WTC11 (cell line): Measurements from ENCODE around the gene CACNG7. TPM values are rescaled to one million over a fixed set of nuclear protein-coding genes. Genes with fewer than 3 reads are reported as not detected.
A peak's percentile ranks its signal among the peaks of the same experiment; 100 is the strongest.

Experiments used
- ATAC-seq: fragments of 200-7000 bp; cut with Tn5 transposase; 2 replicates; pipeline ENCODE4 v1.10.0; 2021; ENCODE audit warnings: mild to moderate bottlenecking, moderate library complexity
- CTCF ChIA-PET: fragments of 300-600 bp; sonication (Branson Sonifier 250); formaldehyde crosslinking; loops from one replicate; lab custom pipeline; 2021; ENCODE audit warnings: antibody characterized with exemption; lab: Charles Lee
- POLR2A ChIA-PET: fragments of 350-600 bp; sonication (Branson Sonifier 250); formaldehyde crosslinking; loops from one replicate; lab custom pipeline; 2021; ENCODE audit warnings: antibody characterized with exemption; lab: Charles Lee
- DNase-seq: peaks from one replicate; pipeline ENCODE4 v3.0.0; 2021; ENCODE audit warnings: low spot score
- H3K27ac Mint-ChIP-seq: 2 replicates; pipeline ENCODE4 v1.8.0; 2021; ENCODE audit warnings: mixed read lengths
- H3K27me3 Mint-ChIP-seq: 2 replicates; pipeline ENCODE4 v1.8.0; 2021; ENCODE audit warnings: low read depth, mild to moderate bottlenecking, moderate library complexity, mixed read lengths
- H3K36me3 Mint-ChIP-seq: 2 replicates; pipeline ENCODE4 v1.8.0; 2021; ENCODE audit warnings: mixed read lengths
- H3K4me1 Mint-ChIP-seq: 2 replicates; pipeline ENCODE4 v1.8.0; 2022; ENCODE audit warnings: mixed read lengths
- H3K4me3 Mint-ChIP-seq: 2 replicates; pipeline ENCODE4 v1.8.0; 2021; ENCODE audit warnings: mild to moderate bottlenecking, moderate library complexity, mixed read lengths
- H3K9me3 Mint-ChIP-seq: 2 replicates; pipeline ENCODE4 v1.8.0; 2021; ENCODE audit warnings: mixed read lengths
- AR ChIP-seq: fragments of 250-450 bp; sonication (Bioruptor Pico); IDR thresholded peaks from 2 replicates; pipeline ENCODE4 v1.9.0; 2021; ENCODE audit warnings: mild to moderate bottlenecking
- ATF2 ChIP-seq: sonication (generic); formaldehyde crosslinking; IDR thresholded peaks from 2 replicates; pipeline ENCODE4 v1.8.1; 2022; ENCODE audit warnings: low read depth, missing genetic modification reagents, borderline replicate concordance
- ATF3 ChIP-seq: sonication (generic); formaldehyde crosslinking; conservative IDR thresholded peaks from 2 replicates; pipeline ENCODE4 v1.8.1; 2022; ENCODE audit warnings: mild to moderate bottlenecking, missing genetic modification reagents
- ATF6 ChIP-seq: sonication (generic); formaldehyde crosslinking; IDR thresholded peaks from 2 replicates; pipeline ENCODE4 v1.8.1; 2023; ENCODE audit warnings: mild to moderate bottlenecking, missing genetic modification reagents
- E2F1 ChIP-seq: sonication (generic); formaldehyde crosslinking; IDR thresholded peaks from 2 replicates; pipeline ENCODE4 v1.8.0; 2022; ENCODE audit warnings: mild to moderate bottlenecking, missing genetic modification reagents
- ESRRA ChIP-seq: sonication (generic); formaldehyde crosslinking; IDR thresholded peaks from 2 replicates; pipeline ENCODE4 v1.8.1; 2022; ENCODE audit warnings: mild to moderate bottlenecking, missing genetic modification reagents, borderline replicate concordance
- FOXK1 ChIP-seq: sonication (generic); formaldehyde crosslinking; IDR thresholded peaks from 2 replicates; pipeline ENCODE4 v1.8.0; 2022; ENCODE audit warnings: mild to moderate bottlenecking, moderate library complexity, missing genetic modification reagents
- GTF2I ChIP-seq: fragments of 250-450 bp; sonication (Bioruptor Pico); conservative IDR thresholded peaks from 2 replicates; pipeline ENCODE4 v1.4.0; 2021; ENCODE audit warnings: mild to moderate bottlenecking
- HMGA2 ChIP-seq: fragments of 250-450 bp; sonication (Bioruptor Pico); IDR thresholded peaks from 2 replicates; pipeline ENCODE4 v1.4.0; 2021; ENCODE audit warnings: mild to moderate bottlenecking, moderate library complexity
- KAT7 ChIP-seq: sonication (generic); formaldehyde crosslinking; IDR thresholded peaks from 2 replicates; pipeline ENCODE4 v1.8.1; 2023; ENCODE audit warnings: missing genetic modification reagents, mild to moderate bottlenecking, borderline replicate concordance
- MXD4 ChIP-seq: fragments of 250-450 bp; sonication (Bioruptor Pico); IDR thresholded peaks from 2 replicates; pipeline ENCODE4 v1.8.0; 2021; ENCODE audit warnings: mild to moderate bottlenecking, moderate library complexity, borderline replicate concordance
- NFYB ChIP-seq: sonication (generic); formaldehyde crosslinking; conservative IDR thresholded peaks from 2 replicates; pipeline ENCODE4 v1.8.0; 2022; ENCODE audit warnings: low read depth, missing genetic modification reagents
- NR1H2 ChIP-seq: sonication (generic); formaldehyde crosslinking; IDR thresholded peaks from 2 replicates; pipeline ENCODE4 v1.9.0; 2021; ENCODE audit warnings: mild to moderate bottlenecking, moderate library complexity, missing genetic modification reagents
- OVOL2 ChIP-seq: fragments of 250-450 bp; sonication (Bioruptor Pico); IDR thresholded peaks from 2 replicates; pipeline ENCODE4 v1.9.0; 2021; ENCODE audit warnings: mild to moderate bottlenecking, borderline replicate concordance
- RELA ChIP-seq: sonication (generic); formaldehyde crosslinking; IDR thresholded peaks from 2 replicates; pipeline ENCODE4 v1.8.1; 2022; ENCODE audit warnings: missing genetic modification reagents, mild to moderate bottlenecking, borderline replicate concordance
- SP1 ChIP-seq: sonication (generic); formaldehyde crosslinking; conservative IDR thresholded peaks from 2 replicates; pipeline ENCODE4 v1.8.1; 2022; ENCODE audit warnings: missing genetic modification reagents
- USF1 ChIP-seq: sonication (generic); formaldehyde crosslinking; IDR thresholded peaks from 2 replicates; pipeline ENCODE4 v1.8.0; 2022; ENCODE audit warnings: mild to moderate bottlenecking, missing genetic modification reagents
- ZNF263 ChIP-seq: sonication (generic); formaldehyde crosslinking; IDR thresholded peaks from 2 replicates; pipeline ENCODE4 v1.8.1; 2022; ENCODE audit warnings: low read depth, mild to moderate bottlenecking, moderate library complexity, missing genetic modification reagents
- ZNF396 ChIP-seq: fragments of 250-450 bp; sonication (Bioruptor Pico); IDR thresholded peaks from 2 replicates; pipeline ENCODE4 v1.8.0; 2021; ENCODE audit warnings: mild to moderate bottlenecking, moderate library complexity, borderline replicate concordance
- ZNF423 ChIP-seq: fragments of 250-450 bp; sonication (Bioruptor Pico); IDR thresholded peaks from 2 replicates; pipeline ENCODE4 v2.1.2; 2022; ENCODE audit warnings: mild to moderate bottlenecking, moderate library complexity
- total RNA-seq: library from RNA; stranded (reverse); gene quantifications from 3 replicates; pipeline ENCODE4 v1.2.3, GENCODE V29; 2021

CACNG7 gene
- total RNA-seq, 1 experiment from 2014 or later: 33.3 TPM

GRCh38 chr19:53896682-53897081 lies 12.4 kb upstream of the CACNG7 start (continued):
- TF ChIP-seq GTF2I (CRISPR knock-in tag): no peak
- TF ChIP-seq, all 79 proteins: peak for 0

- H3K9me3 Mint-ChIP-seq: no peaks in the 10 kb centered on the region
- no peak overlapping the region for H3K27ac Mint-ChIP-seq
- DNase-seq (no peak), ATAC-seq (no peak)
- H3K4me3 Mint-ChIP-seq: peak overlapping the region; percentile 81
- TF ChIP-seq ZNF396 (CRISPR knock-in tag) (no peak), ATF3 (CRISPR knock-in tag) (no peak), ZNF423 (no peak), OVOL2 (CRISPR knock-in tag) (no peak), SP1 (no peak), RELA (no peak), HMGA2 (CRISPR knock-in tag) (no peak), ESRRA (no peak), ATF6 (CRISPR knock-in tag) (no peak), GTF2I (CRISPR knock-in tag) (no peak)
- CTCF ChIA-PET: interaction anchor here (0.7 to 2.9 kb wide), 4 partner anchors 9 to 44 kb away, joined by 3 to 39 read pairs (median 8); no protein-coding TSS in a partner anchor
- peaks cover 20% of the 10 kb centered on the region for H3K36me3 Mint-ChIP-seq
- peaks cover 5% of the 10 kb centered on the region; the same call in 1 of the 2 replicates for H3K27me3 Mint-ChIP-seq
- POLR2A ChIA-PET: interaction anchor here (0.6 to 2.9 kb wide), 3 partner anchors 30 to 51 kb away, joined by 3 to 24 read pairs (median 3); partner anchors contain the start of gene MYADM
- peaks cover 36% of the 10 kb centered on the region for H3K4me1 Mint-ChIP-seq
Measured at GRCh38 chr19:53897459-53897858, 11.6 kb upstream of the CACNG7 start.

GRCh38 chr19:53898166-53898565 lies 10.9 kb upstream of the CACNG7 start:
- H3K27ac Mint-ChIP-seq: peak overlapping the region; percentile 82
- ATAC-seq (peak; percentile 2), DNase-seq (peak; percentile 36)
- H3K27me3 Mint-ChIP-seq: 0 out of 2 replicates have a peak, but pooled peaks cover 5% of the 10 kb centered on the region
- ChIA-PET CTCF (interaction anchor here (0.6 to 2.9 kb wide), 11 partner anchors 10 to 133 kb away, joined by 3 to 58 read pairs (median 8); partner anchors contain the start of genes CACNG7 and PRKCG), POLR2A (interaction anchor here (0.6 to 2.9 kb wide), 5 partner anchors 10 to 82 kb away, joined by 3 to 24 read pairs (median 4); partner anchors contain the start of gene MYADM)
- peaks cover 33% of the 10 kb centered on the region for H3K4me1 Mint-ChIP-seq
- H3K36me3 Mint-ChIP-seq: peaks cover 19% of the 10 kb centered on the region
- H3K4me3 Mint-ChIP-seq: peak overlapping the region; percentile 81
- no peaks in the 10 kb centered on the region for H3K9me3 Mint-ChIP-seq
- TF ChIP-seq ATF2 (CRISPR knock-in tag) (no peak), OVOL2 (CRISPR knock-in tag) (no peak), FOXK1 (no peak), E2F1 (no peak), KAT7 (no peak), SP1 (no peak), NR1H2 (CRISPR knock-in tag) (no peak), USF1 (CRISPR knock-in tag) (no peak), MXD4 (CRISPR knock-in tag) (no peak), AR (CRISPR knock-in tag) (no peak), NFYB (CRISPR knock-in tag) (no peak), ZNF263 (CRISPR knock-in tag) (no peak)
